HepG2 (cell line): ENCODE data around the gene MEI1. TPM values are rescaled to one million over a fixed set of nuclear protein-coding genes. Genes with fewer than 3 reads are reported as not detected.

Source experiments
- ATAC-seq: fragments of 200-7000 bp; cut with Tn5 transposase; 3 replicates; pipeline ENCODE4 v1.9.1; 2020; ENCODE audit warnings: mild to moderate bottlenecking, moderate library complexity
- BruUV-seq: library from RNA; stranded (reverse); fragments of 400-500 nt; replicated peaks from 2 replicates; lab custom pipeline; 2021; lab: Mats Ljungman, UMichigan
- CTCF ChIA-PET: fragments of 300-600 bp; formaldehyde crosslinking; extraction: SDS; loops from one replicate; lab custom pipeline; 2021; ENCODE audit warnings: low total read pairs, inconsistent platforms, low intra/inter-chr PET ratio; lab: Yijun Ruan, JAX
- POLR2A ChIA-PET: fragments of 350-600 bp; sonication (Branson Sonifier 250); formaldehyde crosslinking; loops from one replicate; lab custom pipeline; 2020; ENCODE audit warnings: antibody characterized with exemption, inconsistent platforms; lab: Yijun Ruan, JAX
- DNase-seq: peaks from one replicate; pipeline ENCODE4 v3.0.0-alpha.2; 2015; ENCODE audit warnings: low spot score
- FAIRE-seq: peaks from 3 replicates; lab custom pipeline; 2011; peaks lifted over from hg19 to GRCh38; lab: Jason Lieb, UNC
- H2AFZ ChIP-seq: one replicate; pipeline ENCODE4 v1.6.1; 2011; ENCODE audit warnings: low read length, inconsistent platforms
- H3K27ac ChIP-seq: fragments of 300-600 bp; 3 replicates; pipeline ENCODE4 v1.8.0; 2011; ENCODE audit warnings: mixed run types, mild to moderate bottlenecking, mixed read lengths, low read length, inconsistent platforms; ENCODE audit not compliant: insufficient read depth; ENCODE audit errors: extremely low read length
- H3K27me3 ChIP-seq, 2 experiments: fragments of 200-600 bp in 1 of 2; 2 replicates in 1 of 2; 3 replicates in 1 of 2; pipeline versions ENCODE4 v1.6.0 to v1.8.0; 2011; ENCODE audit warnings: low read length in 2 of 2, mild to moderate bottlenecking in 2 of 2, moderate library complexity in 2 of 2, inconsistent platforms in 1 of 2; ENCODE audit not compliant: insufficient read depth in 2 of 2, control insufficient read depth in 1 of 2
- H3K36me3 ChIP-seq, 2 experiments: fragments of 200-600 bp in 1 of 2; replicated peaks in 1 of 2; 2 replicates in 1 of 2; 3 replicates in 1 of 2; pipeline versions ENCODE4 v1.5.1 to v1.8.0; 2011; ENCODE audit warnings: low read length in 2 of 2, inconsistent platforms in 1 of 2; ENCODE audit not compliant: insufficient read depth in 2 of 2, control insufficient read depth in 1 of 2
- H3K4me1 ChIP-seq: 2 replicates; pipeline ENCODE4 v1.5.1; 2012; ENCODE audit warnings: low read length, inconsistent platforms; ENCODE audit not compliant: insufficient read depth
- H3K4me2 ChIP-seq: 2 replicates; pipeline ENCODE4 v1.6.0; 2011; ENCODE audit warnings: low read depth, low read length, inconsistent platforms
- H3K4me3 ChIP-seq, 3 experiments: fragments of 200-600 bp in 1 of 3; sonication (generic), shearing (Covaris generic) in 1 of 3; replicated peaks in 1 of 3; 2 replicates each; pipeline ENCODE4 v1.5.1; 2011 to 2016; ENCODE audit warnings: low read length in 3 of 3, inconsistent platforms in 2 of 3, low read depth in 2 of 3, mild to moderate bottlenecking in 2 of 3, control low read depth in 1 of 3, mixed read lengths in 1 of 3; ENCODE audit not compliant: insufficient read depth in 1 of 3
- H3K79me2 ChIP-seq: one replicate; pipeline ENCODE4 v1.6.1; 2011; ENCODE audit warnings: low read length, inconsistent platforms; ENCODE audit not compliant: insufficient read depth
- H3K9ac ChIP-seq: 2 replicates; pipeline ENCODE4 v1.6.0; 2011; ENCODE audit warnings: mild to moderate bottlenecking, low read depth, low read length, inconsistent platforms; ENCODE audit not compliant: insufficient read depth
- H3K9me3 ChIP-seq: 2 replicates; pipeline ENCODE4 v1.5.1; 2012; ENCODE audit warnings: mild to moderate bottlenecking, low read length
- H4K20me1 ChIP-seq: 2 replicates; pipeline ENCODE4 v1.6.0; 2011; ENCODE audit warnings: inconsistent platforms, mild to moderate bottlenecking, low read length, moderate library complexity; ENCODE audit not compliant: insufficient read depth
- GABPA ChIP-seq, 2 experiments: IDR thresholded peaks; 2 replicates each; pipeline ENCODE4 v1.6.1; 2011 to 2016; ENCODE audit warnings: low read depth in 2 of 2, low read length in 1 of 2, missing biosample characterization in 1 of 2, missing genetic modification characterization in 1 of 2
- HNRNPL ChIP-seq: fragments of 200-400 bp; formaldehyde crosslinking; IDR thresholded peaks from 2 replicates; pipeline ENCODE4 v1.6.1; 2017; ENCODE audit warnings: mild to moderate bottlenecking, low read depth, low read length
- MTA3 ChIP-seq: sonication (generic); formaldehyde crosslinking; IDR thresholded peaks from 2 replicates; pipeline ENCODE4 v1.4.0; 2020; ENCODE audit warnings: missing genetic modification reagents
- SPEN ChIP-seq: sonication (generic); formaldehyde crosslinking; IDR thresholded peaks from 2 replicates; pipeline ENCODE4 v1.5.1; 2020; ENCODE audit warnings: low read depth, mild to moderate bottlenecking, missing genetic modification reagents
- ZNF160 ChIP-seq: sonication (generic); formaldehyde crosslinking; IDR thresholded peaks from 2 replicates; pipeline ENCODE4 v1.8.0; 2022; ENCODE audit warnings: mild to moderate bottlenecking, inconsistent platforms, missing genetic modification reagents
- ZNF282 ChIP-seq: fragments of 450-650 bp; IDR thresholded peaks from 2 replicates; pipeline ENCODE4 v1.6.1; 2018; ENCODE audit not compliant: partially characterized antibody
- ZNF317 ChIP-seq: sonication (generic); formaldehyde crosslinking; IDR thresholded peaks from 2 replicates; pipeline ENCODE4 v1.5.0; 2020; ENCODE audit warnings: mild to moderate bottlenecking, missing genetic modification reagents
- whole genome bisulfite sequencing: methylation state at CpG from one replicate; pipeline ENCODE4 v1.1.6; 2017; ENCODE audit warnings: low lambda C conversion rate; 5-methylcytosine and 5-hydroxymethylcytosine counted together
- in situ Hi-C: cut with HindIII; loops from 2 replicates; pipeline ENCODE4 v1.10.0; 2017; ENCODE audit warnings: low pct_unique_long_range_greater_than_20kb; ENCODE audit not compliant: extremely low pct_ligation_motif_present
- intact Hi-C: fragments of 100-400 bp; cut with micrococcal nuclease; formaldehyde crosslinking; loops from one replicate; pipeline ENCODE4 v1.10.0; 2022; ENCODE audit not compliant: unreplicated experiment
- polyA plus RNA-seq, 8 experiments: library from polyadenylated mRNA; depleted of rRNA in 3 of 8; stranded (reverse) in 7 of 8; unstranded in 1 of 8; fragments of >200 nt; fragmentation: Illumina TruSeq in 4 of 8; extraction: Trizol in 4 of 8; gene quantifications; 2 replicates each; pipeline versions ENCODE4 v1.2.1 to v1.2.3, GENCODE V29; 2011 to 2016; ENCODE audit warnings: low read depth in 4 of 8, missing spikeins in 1 of 8, mixed read lengths in 1 of 8; ENCODE audit not compliant: insufficient read depth in 1 of 8
- total RNA-seq, 5 experiments: library from RNA; depleted of rRNA; stranded (reverse); fragments of >200 nt; fragmentation: Illumina TruSeq; extraction: Trizol; gene quantifications; 2 replicates each; pipeline ENCODE4 v1.2.3, GENCODE V29; 2016; ENCODE audit warnings: low read depth in 1 of 5
- TF ChIP-seq, protein P1 (sequence below): fragments of 450-650 bp; IDR thresholded peaks from 2 replicates; pipeline ENCODE4 v1.6.1; 2016
- TF ChIP-seq, protein P2 (sequence below): sonication (generic); formaldehyde crosslinking; IDR thresholded peaks from 2 replicates; pipeline ENCODE4 v1.5.1; 2020; ENCODE audit warnings: missing genetic modification reagents, mild to moderate bottlenecking, borderline replicate concordance
- TF ChIP-seq, protein P3 (sequence below): sonication (generic); formaldehyde crosslinking; IDR thresholded peaks from 2 replicates; pipeline ENCODE4 v1.4.0; 2020; ENCODE audit warnings: missing genetic modification reagents

MEI1 gene
- total and polyA plus RNA-seq, 2 of the 13 experiments (the other 11 are each of a cell fraction or from before 2014, with no cell fraction given), result 0.75 to 1.9 TPM

DNA sequence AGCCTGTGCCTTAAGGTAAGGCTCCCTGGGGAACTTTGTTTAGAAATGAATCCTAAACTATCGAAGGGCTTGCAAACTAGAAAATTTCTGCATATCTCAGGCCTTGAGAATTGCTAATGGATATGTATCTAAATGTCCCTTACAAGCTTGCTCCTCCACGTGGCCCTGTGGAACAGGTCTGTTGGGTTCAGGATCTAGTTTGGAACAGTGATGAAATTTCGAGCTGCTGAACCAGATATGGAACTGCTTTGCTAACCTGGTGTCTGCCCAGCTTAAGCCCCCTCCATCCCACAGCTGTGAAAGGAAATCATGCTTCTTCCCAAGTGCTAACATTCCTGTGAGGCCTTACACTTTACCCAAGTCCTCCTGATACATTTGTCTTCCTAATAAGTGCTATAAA is 145.2 kb downstream of the MEI1 start:
- Histone ChIP-seq H3K27me3 (no peaks in the 10 kb centered on the region), H4K20me1 (peaks cover 90% of the 10 kb centered on the region), H3K9ac (no peak overlapping the region), H3K4me3 (no peak overlapping the region), H3K27ac (no peak overlapping the region), H3K4me1 (peaks cover 80% of the 10 kb centered on the region), H2AFZ (no peak overlapping the region), H3K4me2 (no peak overlapping the region; the same call in 1 of the 2 replicates), H3K36me3 (peaks cover 6 to 30% of the 10 kb centered on the region in 2 experiments), H3K9me3 (no peaks in the 10 kb centered on the region), H3K79me2 (peaks cover 98% of the 10 kb centered on the region)
- 72% methylated on average over 3 of the region's 3 CpGs for WGBS
- in situ Hi-C loops, result no loop called here
- ChIA-PET POLR2A (interaction anchor here (0.8 to 3.8 kb wide), 4 partner anchors 8 to 44 kb away, joined by 3 to 24 read pairs (median 4); partner anchors contain the start of genes CCDC134 and SREBF2), CTCF (no interaction called here)
- DNase-seq, result no peak
- intact Hi-C loops, result no loop called here
- FAIRE-seq, result no peak
- no peak for ATAC-seq
- BruUV-seq, result no TSS peak
- TF ChIP-seq ZNF160 (CRISPR knock-in tag), result no peak
- TF ChIP-seq, protein P1, sequence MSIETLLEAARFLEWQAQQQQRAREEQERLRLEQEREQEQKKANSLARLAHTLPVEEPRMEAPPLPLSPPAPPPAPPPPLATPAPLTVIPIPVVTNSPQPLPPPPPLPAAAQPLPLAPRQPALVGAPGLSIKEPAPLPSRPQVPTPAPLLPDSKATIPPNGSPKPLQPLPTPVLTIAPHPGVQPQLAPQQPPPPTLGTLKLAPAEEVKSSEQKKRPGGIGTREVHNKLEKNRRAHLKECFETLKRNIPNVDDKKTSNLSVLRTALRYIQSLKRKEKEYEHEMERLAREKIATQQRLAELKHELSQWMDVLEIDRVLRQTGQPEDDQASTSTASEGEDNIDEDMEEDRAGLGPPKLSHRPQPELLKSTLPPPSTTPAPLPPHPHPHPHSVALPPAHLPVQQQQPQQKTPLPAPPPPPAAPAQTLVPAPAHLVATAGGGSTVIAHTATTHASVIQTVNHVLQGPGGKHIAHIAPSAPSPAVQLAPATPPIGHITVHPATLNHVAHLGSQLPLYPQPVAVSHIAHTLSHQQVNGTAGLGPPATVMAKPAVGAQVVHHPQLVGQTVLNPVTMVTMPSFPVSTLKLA, result no peak
- TF ChIP-seq ZNF317 (CRISPR knock-in tag), result no peak
- no peak for TF ChIP-seq MTA3 (CRISPR knock-in tag)
- no peak for TF ChIP-seq HNRNPL
- TF ChIP-seq, protein P2, sequence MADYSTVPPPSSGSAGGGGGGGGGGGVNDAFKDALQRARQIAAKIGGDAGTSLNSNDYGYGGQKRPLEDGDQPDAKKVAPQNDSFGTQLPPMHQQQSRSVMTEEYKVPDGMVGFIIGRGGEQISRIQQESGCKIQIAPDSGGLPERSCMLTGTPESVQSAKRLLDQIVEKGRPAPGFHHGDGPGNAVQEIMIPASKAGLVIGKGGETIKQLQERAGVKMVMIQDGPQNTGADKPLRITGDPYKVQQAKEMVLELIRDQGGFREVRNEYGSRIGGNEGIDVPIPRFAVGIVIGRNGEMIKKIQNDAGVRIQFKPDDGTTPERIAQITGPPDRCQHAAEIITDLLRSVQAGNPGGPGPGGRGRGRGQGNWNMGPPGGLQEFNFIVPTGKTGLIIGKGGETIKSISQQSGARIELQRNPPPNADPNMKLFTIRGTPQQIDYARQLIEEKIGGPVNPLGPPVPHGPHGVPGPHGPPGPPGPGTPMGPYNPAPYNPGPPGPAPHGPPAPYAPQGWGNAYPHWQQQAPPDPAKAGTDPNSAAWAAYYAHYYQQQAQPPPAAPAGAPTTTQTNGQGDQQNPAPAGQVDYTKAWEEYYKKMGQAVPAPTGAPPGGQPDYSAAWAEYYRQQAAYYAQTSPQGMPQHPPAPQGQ (CRISPR knock-in tag), result no peak
- no peak for TF ChIP-seq SPEN (CRISPR knock-in tag)
- TF ChIP-seq, protein P3, sequence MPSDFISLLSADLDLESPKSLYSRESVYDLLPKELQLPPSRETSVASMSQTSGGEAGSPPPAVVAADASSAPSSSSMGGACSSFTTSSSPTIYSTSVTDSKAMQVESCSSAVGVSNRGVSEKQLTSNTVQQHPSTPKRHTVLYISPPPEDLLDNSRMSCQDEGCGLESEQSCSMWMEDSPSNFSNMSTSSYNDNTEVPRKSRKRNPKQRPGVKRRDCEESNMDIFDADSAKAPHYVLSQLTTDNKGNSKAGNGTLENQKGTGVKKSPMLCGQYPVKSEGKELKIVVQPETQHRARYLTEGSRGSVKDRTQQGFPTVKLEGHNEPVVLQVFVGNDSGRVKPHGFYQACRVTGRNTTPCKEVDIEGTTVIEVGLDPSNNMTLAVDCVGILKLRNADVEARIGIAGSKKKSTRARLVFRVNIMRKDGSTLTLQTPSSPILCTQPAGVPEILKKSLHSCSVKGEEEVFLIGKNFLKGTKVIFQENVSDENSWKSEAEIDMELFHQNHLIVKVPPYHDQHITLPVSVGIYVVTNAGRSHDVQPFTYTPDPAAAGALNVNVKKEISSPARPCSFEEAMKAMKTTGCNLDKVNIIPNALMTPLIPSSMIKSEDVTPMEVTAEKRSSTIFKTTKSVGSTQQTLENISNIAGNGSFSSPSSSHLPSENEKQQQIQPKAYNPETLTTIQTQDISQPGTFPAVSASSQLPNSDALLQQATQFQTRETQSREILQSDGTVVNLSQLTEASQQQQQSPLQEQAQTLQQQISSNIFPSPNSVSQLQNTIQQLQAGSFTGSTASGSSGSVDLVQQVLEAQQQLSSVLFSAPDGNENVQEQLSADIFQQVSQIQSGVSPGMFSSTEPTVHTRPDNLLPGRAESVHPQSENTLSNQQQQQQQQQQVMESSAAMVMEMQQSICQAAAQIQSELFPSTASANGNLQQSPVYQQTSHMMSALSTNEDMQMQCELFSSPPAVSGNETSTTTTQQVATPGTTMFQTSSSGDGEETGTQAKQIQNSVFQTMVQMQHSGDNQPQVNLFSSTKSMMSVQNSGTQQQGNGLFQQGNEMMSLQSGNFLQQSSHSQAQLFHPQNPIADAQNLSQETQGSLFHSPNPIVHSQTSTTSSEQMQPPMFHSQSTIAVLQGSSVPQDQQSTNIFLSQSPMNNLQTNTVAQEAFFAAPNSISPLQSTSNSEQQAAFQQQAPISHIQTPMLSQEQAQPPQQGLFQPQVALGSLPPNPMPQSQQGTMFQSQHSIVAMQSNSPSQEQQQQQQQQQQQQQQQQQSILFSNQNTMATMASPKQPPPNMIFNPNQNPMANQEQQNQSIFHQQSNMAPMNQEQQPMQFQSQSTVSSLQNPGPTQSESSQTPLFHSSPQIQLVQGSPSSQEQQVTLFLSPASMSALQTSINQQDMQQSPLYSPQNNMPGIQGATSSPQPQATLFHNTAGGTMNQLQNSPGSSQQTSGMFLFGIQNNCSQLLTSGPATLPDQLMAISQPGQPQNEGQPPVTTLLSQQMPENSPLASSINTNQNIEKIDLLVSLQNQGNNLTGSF (CRISPR knock-in tag), result no peak
- no peak for TF ChIP-seq GABPA (IDR thresholded peaks at IDR 0.05; ENCODE audit: low read depth, low read length)
- TF ChIP-seq GABPA (CRISPR knock-in tag; IDR thresholded peaks at IDR 0.05; ENCODE audit: low read depth), result no peak
- no peak for TF ChIP-seq ZNF282
